Cardiac fibroblast (primary cell): ENCODE data around the gene ADH1A.

Experiments
- DNase-seq, 2 donors: peaks; one replicate each; pipeline versions ENCODE4 v3.0.0 to v3.0.0-alpha.2; 2010; ENCODE audit warnings: low read depth in 2 of 2
- H3K4me3 ChIP-seq, 2 donors: replicated peaks in 1 of 2; 1 replicate in 1 of 2; 2 replicates in 1 of 2; pipeline ENCODE4 v1.5.1; 2011; ENCODE audit warnings: low read depth in 2 of 2, low read length in 2 of 2, mild to moderate bottlenecking in 2 of 2, moderate library complexity in 1 of 2
- CTCF ChIP-seq: IDR thresholded peaks from one replicate; pipeline ENCODE4 v1.5.1; 2011; ENCODE audit warnings: low read depth, mild to moderate bottlenecking, low read length, inconsistent platforms

The ADH1A gene

GRCh38 chr4:99314211-99314610 is 23.4 kb upstream of the ADH1A start:
- TF ChIP-seq CTCF, result no peak
- H3K4me3 ChIP-seq, result no peak overlapping the region
- no peak for DNase-seq

- TF ChIP-seq CTCF, result no peak
- no peak overlapping the region for H3K4me3 ChIP-seq
Observed at GRCh38 chr4:99310389-99310788, 19.6 kb upstream of the ADH1A start.

GRCh38 chr4:99305638-99306400 is 15.0 kb upstream of the ADH1A start:
- no peak for DNase-seq
- TF ChIP-seq CTCF, result no peak

More at GRCh38 chr4:99310389-99310788, 19.6 kb upstream of the ADH1A start:
- DNase-seq, result no peak

GRCh38 chr4:99301376-99302164 is 10.8 kb upstream of the ADH1A start:
- TF ChIP-seq CTCF, result no peak
- H3K4me3 ChIP-seq, result no peak overlapping the region
- DNase-seq, result peak; percentile 41 to 77

More at GRCh38 chr4:99305638-99306400, 15.0 kb upstream of the ADH1A start:
- no peak overlapping the region for H3K4me3 ChIP-seq

- peak; percentile 99 for DNase-seq
- no peak for TF ChIP-seq CTCF
- no peak overlapping the region for H3K4me3 ChIP-seq
Observed at GRCh38 chr4:99300934-99301333, 10.1 kb upstream of the ADH1A start.

GRCh38 chr4:99293357-99293756 is 2.6 kb upstream of the ADH1A start:
- no peak for TF ChIP-seq CTCF
- DNase-seq, result no peak

More at GRCh38 chr4:99293357-99293756, 2.6 kb upstream of the ADH1A start:
- H3K4me3 ChIP-seq, result no peak overlapping the region
